CD8-positive, alpha-beta memory T cell (primary cell): ENCODE measurements around the gene GAPT. TPM values are rescaled to one million over a fixed set of nuclear protein-coding genes. Genes with fewer than 3 reads are reported as not detected.

Experiments used
- CTCF ChIA-PET: fragments of 350-600 bp; sonication (Branson Sonifier 250); formaldehyde crosslinking; loops from one replicate; lab custom pipeline; 2021; ENCODE audit warnings: antibody characterized with exemption; lab: Charles Lee
- POLR2A ChIA-PET: fragments of 350-600 bp; sonication (Branson Sonifier 250); formaldehyde crosslinking; loops from one replicate; lab custom pipeline; 2021; ENCODE audit warnings: antibody characterized with exemption; lab: Charles Lee
- DNase-seq, 5 donors: peaks; one replicate each; pipeline versions ENCODE4 v3.0.0 to v3.0.0-alpha.2; 2020 to 2022; ENCODE audit warnings: mixed read lengths in 1 of 5
- H3K27ac ChIP-seq: one replicate; pipeline ENCODE4 v1.7.0; 2013; ENCODE audit warnings: low read depth, mild to moderate bottlenecking, low read length, moderate library complexity
- H3K27me3 ChIP-seq: 2 replicates; pipeline ENCODE4 v1.7.0; 2013; ENCODE audit warnings: low read length, mild to moderate bottlenecking; ENCODE audit not compliant: insufficient read depth, poor library complexity, severe bottlenecking
- H3K36me3 ChIP-seq: 2 replicates; pipeline ENCODE4 v1.7.0; 2013; ENCODE audit warnings: mild to moderate bottlenecking, low read length, moderate library complexity; ENCODE audit not compliant: insufficient read depth
- H3K4me1 ChIP-seq: 2 replicates; pipeline ENCODE4 v1.7.0; 2013; ENCODE audit warnings: mild to moderate bottlenecking, low read length, moderate library complexity; ENCODE audit not compliant: insufficient read depth
- H3K4me3 ChIP-seq: 2 replicates; pipeline ENCODE4 v1.7.0; 2013; ENCODE audit warnings: mild to moderate bottlenecking, low read length
- H3K9me3 ChIP-seq: 2 replicates; pipeline ENCODE4 v1.7.0; 2013; ENCODE audit warnings: mild to moderate bottlenecking, low read length
- H3K27ac Mint-ChIP-seq, 8 donors: one replicate each; pipeline ENCODE4 v1.8.0; 2020 to 2021; ENCODE audit warnings: mixed read lengths in 8 of 8, mild to moderate bottlenecking in 6 of 8, inconsistent platforms in 3 of 8, moderate library complexity in 3 of 8
- H3K27me3 Mint-ChIP-seq, 2 donors: one replicate each; pipeline ENCODE4 v1.8.0; 2020 to 2021; ENCODE audit warnings: mixed read lengths in 2 of 2, mild to moderate bottlenecking in 1 of 2, moderate library complexity in 1 of 2
- H3K36me3 Mint-ChIP-seq, 3 donors: one replicate each; pipeline ENCODE4 v1.8.0; 2020 to 2021; ENCODE audit warnings: mixed read lengths in 3 of 3, inconsistent platforms in 1 of 3, mild to moderate bottlenecking in 1 of 3
- H3K4me1 Mint-ChIP-seq, 3 donors: one replicate each; pipeline ENCODE4 v1.8.0; 2020 to 2021; ENCODE audit warnings: mixed read lengths in 3 of 3, inconsistent platforms in 1 of 3, mild to moderate bottlenecking in 1 of 3
- H3K4me3 Mint-ChIP-seq, 7 donors: one replicate each; pipeline ENCODE4 v1.8.0; 2020 to 2021; ENCODE audit warnings: mixed read lengths in 7 of 7, mild to moderate bottlenecking in 6 of 7, moderate library complexity in 4 of 7, inconsistent platforms in 2 of 7
- H3K9me3 Mint-ChIP-seq, 5 donors: one replicate each; pipeline ENCODE4 v1.8.0; 2020 to 2022; ENCODE audit warnings: mixed read lengths in 5 of 5, mild to moderate bottlenecking in 3 of 5, moderate library complexity in 2 of 5, inconsistent platforms in 1 of 5
- polyA plus RNA-seq: library from polyadenylated mRNA; unstranded; fragments of 300-500 nt; fragmentation: Illumina TruSeq; gene quantifications from one replicate; pipeline ENCODE4 v1.2.3, GENCODE V29; 2021
- total RNA-seq, 2 experiments: library from RNA; stranded (reverse); gene quantifications; one replicate each; pipeline ENCODE4 v1.2.3, GENCODE V29; 2021

Gene GAPT
- total and polyA plus RNA-seq, 3 experiments from 2014 or later, result 0.26 to 1.3 TPM; not detected in 1

- Mint-ChIP-seq H3K27ac (no peak overlapping the region), H3K27me3 (peaks cover 0 to 10% of the 10 kb centered on the region in 2 donors), H3K4me3 (no peak overlapping the region), H3K9me3 (no peaks in the 10 kb centered on the region), H3K36me3 (no peaks in the 10 kb centered on the region), H3K4me1 (no peaks in the 10 kb centered on the region)
- Histone ChIP-seq H3K27ac (no peak overlapping the region), H3K27me3 (no peaks in the 10 kb centered on the region), H3K36me3 (no peaks in the 10 kb centered on the region), H3K4me3 (no peak overlapping the region), H3K9me3 (no peaks in the 10 kb centered on the region), H3K4me1 (no peaks in the 10 kb centered on the region)
- DNase-seq, result no peak
- ChIA-PET POLR2A (no interaction called here), CTCF (interaction anchor here (0.6 kb wide), 1 partner anchor 11 kb away, joined by 3 read pairs; no protein-coding TSS in a partner anchor)
Observed at GRCh38 chr5:58484505-58484904, 6.7 kb upstream of the GAPT start.

DNA sequence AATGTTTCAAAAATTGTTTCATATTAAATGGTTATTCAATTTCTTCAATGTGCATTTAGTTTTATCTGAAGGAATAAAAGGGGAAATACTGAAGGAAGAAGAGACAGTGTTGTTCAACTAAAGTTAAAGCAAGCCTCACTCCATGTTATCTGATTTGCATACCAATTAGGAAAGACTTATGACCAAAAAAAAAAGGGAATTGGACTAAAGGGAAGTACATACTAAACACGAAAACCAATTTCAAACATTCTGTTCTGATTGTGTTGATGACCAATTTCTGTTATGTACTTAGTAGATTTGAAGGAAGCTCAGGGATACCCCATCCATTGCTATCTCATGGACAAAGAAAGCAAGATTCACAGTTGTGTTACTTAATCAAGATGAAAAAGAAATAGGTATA is 4.9 kb upstream of the GAPT start:
- Histone ChIP-seq H3K4me3 (no peak overlapping the region), H3K9me3 (no peaks in the 10 kb centered on the region), H3K27ac (no peak overlapping the region), H3K36me3 (no peaks in the 10 kb centered on the region), H3K27me3 (no peaks in the 10 kb centered on the region), H3K4me1 (no peaks in the 10 kb centered on the region)
- POLR2A ChIA-PET, result no interaction called here
- no peak overlapping the region for H3K27ac Mint-ChIP-seq
- no peaks in the 10 kb centered on the region for H3K36me3 Mint-ChIP-seq
- H3K4me1 Mint-ChIP-seq, result no peaks in the 10 kb centered on the region
- H3K9me3 Mint-ChIP-seq, result no peaks in the 10 kb centered on the region
- DNase-seq, result no peak
- peaks cover 3 to 19% of the 10 kb centered on the region in 2 donors for H3K27me3 Mint-ChIP-seq
- no peak overlapping the region for H3K4me3 Mint-ChIP-seq
- CTCF ChIA-PET, result no interaction called here

GRCh38 chr5:58490402-58491050 is 709 bp upstream of the GAPT start:
- Mint-ChIP-seq H3K9me3 (no peaks in the 10 kb centered on the region), H3K36me3 (no peaks in the 10 kb centered on the region), H3K27me3 (peaks cover 3 to 20% of the 10 kb centered on the region in 2 donors), H3K4me3 (no peak overlapping the region), H3K4me1 (no peaks in the 10 kb centered on the region), H3K27ac (no peak overlapping the region)
- Histone ChIP-seq H3K4me3 (no peak overlapping the region), H3K36me3 (no peaks in the 10 kb centered on the region), H3K4me1 (no peaks in the 10 kb centered on the region), H3K9me3 (no peaks in the 10 kb centered on the region), H3K27me3 (peaks cover 4% of the 10 kb centered on the region), H3K27ac (no peak overlapping the region)
- ChIA-PET CTCF (no interaction called here), POLR2A (no interaction called here)
- DNase-seq, result no peak

DNA sequence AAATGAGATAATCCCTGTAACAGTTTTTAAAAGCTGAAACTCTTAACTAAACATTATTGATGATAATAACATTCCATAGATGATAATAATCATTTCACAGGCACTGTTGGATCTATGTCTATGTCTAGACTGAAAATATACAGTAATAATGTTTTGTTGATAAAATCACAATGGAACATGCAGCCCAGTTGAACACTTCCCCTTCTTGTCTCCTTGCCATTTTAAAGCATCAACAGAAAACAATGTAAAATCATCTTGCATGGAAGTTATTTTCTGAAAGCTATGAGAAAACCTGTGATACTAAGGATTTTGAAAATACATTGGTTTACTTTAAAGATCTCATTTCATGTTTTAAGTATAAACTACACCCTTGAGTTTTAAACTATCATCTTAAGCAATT is 1.9 kb downstream of the GAPT start:
- DNase-seq, result no peak
- ChIA-PET POLR2A (no interaction called here), CTCF (no interaction called here)
- H3K9me3 Mint-ChIP-seq, result peaks cover 0 to 3% (median 0%) of the 10 kb centered on the region in 5 donors
- no peaks in the 10 kb centered on the region for H3K9me3 ChIP-seq
- H3K27ac ChIP-seq, result no peak overlapping the region
- H3K4me1 Mint-ChIP-seq, result no peaks in the 10 kb centered on the region
- H3K27ac Mint-ChIP-seq, result no peak overlapping the region
- H3K27me3 ChIP-seq, result peaks cover 4% of the 10 kb centered on the region
- no peaks in the 10 kb centered on the region for H3K36me3 Mint-ChIP-seq
- H3K27me3 Mint-ChIP-seq, result peaks cover 10 to 20% of the 10 kb centered on the region in 2 donors
- no peak overlapping the region for H3K4me3 Mint-ChIP-seq
- H3K4me3 ChIP-seq, result no peak overlapping the region
- H3K36me3 ChIP-seq, result no peaks in the 10 kb centered on the region
- no peaks in the 10 kb centered on the region for H3K4me1 ChIP-seq

GRCh38 chr5:58496488-58496887 is 5.3 kb downstream of the GAPT start:
- no peaks in the 10 kb centered on the region for H3K4me1 ChIP-seq
- Mint-ChIP-seq H3K27me3 (peaks cover 6 to 9% of the 10 kb centered on the region in 2 donors), H3K27ac (no peak overlapping the region), H3K4me1 (peaks cover 0 to 3% (median 0%) of the 10 kb centered on the region in 3 donors), H3K4me3 (no peak overlapping the region), H3K36me3 (peaks cover 0 to 2% (median 0%) of the 10 kb centered on the region in 3 donors), H3K9me3 (peaks cover 0 to 3% (median 0%) of the 10 kb centered on the region in 5 donors)
- no peak overlapping the region for H3K27ac ChIP-seq
- no peak overlapping the region for H3K4me3 ChIP-seq
- peaks cover 4% of the 10 kb centered on the region for H3K27me3 ChIP-seq
- ChIA-PET POLR2A (no interaction called here), CTCF (interaction anchor here (1.1 kb wide), 1 partner anchor 9 kb away, joined by 3 read pairs; no protein-coding TSS in a partner anchor)
- H3K36me3 ChIP-seq, result no peaks in the 10 kb centered on the region
- DNase-seq, result no peak
- H3K9me3 ChIP-seq, result no peaks in the 10 kb centered on the region

DNA sequence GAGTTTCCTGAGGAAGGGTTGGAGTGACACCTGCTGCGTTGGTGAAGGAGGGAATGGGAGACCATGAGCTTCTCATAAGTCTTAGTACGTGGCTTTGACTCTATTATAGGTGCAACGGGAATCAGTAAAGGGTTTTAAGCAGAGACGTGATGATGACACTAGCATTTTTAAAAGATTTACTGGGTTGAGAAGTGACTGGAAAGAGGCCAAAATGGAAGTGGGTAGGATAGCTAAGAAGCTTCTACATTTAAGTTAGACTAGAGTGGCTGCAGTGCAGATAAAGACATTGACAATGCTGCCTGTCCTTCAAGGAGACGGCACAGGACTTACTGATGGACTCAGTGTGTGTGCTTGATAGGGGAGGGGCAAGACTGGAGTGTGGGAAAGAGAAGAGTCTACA is 6.2 kb downstream of the GAPT start:
- DNase-seq, result no peak
- no peaks in the 10 kb centered on the region for H3K4me1 ChIP-seq
- peaks cover 6 to 9% of the 10 kb centered on the region in 2 donors for H3K27me3 Mint-ChIP-seq
- no peak overlapping the region for H3K4me3 ChIP-seq
- POLR2A ChIA-PET, result no interaction called here
- H3K9me3 Mint-ChIP-seq, result peaks cover 0 to 3% (median 0%) of the 10 kb centered on the region in 5 donors
- no peaks in the 10 kb centered on the region for H3K36me3 ChIP-seq
- no peak overlapping the region for H3K27ac ChIP-seq
- CTCF ChIA-PET, result interaction anchor here (1.1 kb wide), 1 partner anchor 9 kb away, joined by 3 read pairs; no protein-coding TSS in a partner anchor
- no peak overlapping the region for H3K27ac Mint-ChIP-seq
- H3K36me3 Mint-ChIP-seq, result peaks cover 0 to 2% (median 0%) of the 10 kb centered on the region in 3 donors
- H3K4me3 Mint-ChIP-seq, result no peak overlapping the region
- peaks cover 0 to 3% (median 0%) of the 10 kb centered on the region in 3 donors for H3K4me1 Mint-ChIP-seq
- H3K9me3 ChIP-seq, result no peaks in the 10 kb centered on the region
- H3K27me3 ChIP-seq, result no peaks in the 10 kb centered on the region

- Mint-ChIP-seq H3K9me3 (peaks cover 0 to 3% (median 0%) of the 10 kb centered on the region in 5 donors), H3K4me3 (no peak overlapping the region), H3K36me3 (peaks cover 0 to 2% (median 0%) of the 10 kb centered on the region in 3 donors), H3K4me1 (peaks cover 0 to 3% (median 0%) of the 10 kb centered on the region in 3 donors), H3K27me3 (peaks cover 6 to 9% of the 10 kb centered on the region in 2 donors), H3K27ac (no peak overlapping the region)
- ChIA-PET CTCF (no interaction called here), POLR2A (no interaction called here)
- DNase-seq, result no peak
- H3K36me3 ChIP-seq, result no peaks in the 10 kb centered on the region
- H3K27ac ChIP-seq, result no peak overlapping the region
- no peaks in the 10 kb centered on the region for H3K9me3 ChIP-seq
- H3K4me1 ChIP-seq, result no peaks in the 10 kb centered on the region
- no peak overlapping the region for H3K4me3 ChIP-seq
- H3K27me3 ChIP-seq, result no peaks in the 10 kb centered on the region
Observed at GRCh38 chr5:58497921-58498320, 6.7 kb downstream of the GAPT start.

DNA sequence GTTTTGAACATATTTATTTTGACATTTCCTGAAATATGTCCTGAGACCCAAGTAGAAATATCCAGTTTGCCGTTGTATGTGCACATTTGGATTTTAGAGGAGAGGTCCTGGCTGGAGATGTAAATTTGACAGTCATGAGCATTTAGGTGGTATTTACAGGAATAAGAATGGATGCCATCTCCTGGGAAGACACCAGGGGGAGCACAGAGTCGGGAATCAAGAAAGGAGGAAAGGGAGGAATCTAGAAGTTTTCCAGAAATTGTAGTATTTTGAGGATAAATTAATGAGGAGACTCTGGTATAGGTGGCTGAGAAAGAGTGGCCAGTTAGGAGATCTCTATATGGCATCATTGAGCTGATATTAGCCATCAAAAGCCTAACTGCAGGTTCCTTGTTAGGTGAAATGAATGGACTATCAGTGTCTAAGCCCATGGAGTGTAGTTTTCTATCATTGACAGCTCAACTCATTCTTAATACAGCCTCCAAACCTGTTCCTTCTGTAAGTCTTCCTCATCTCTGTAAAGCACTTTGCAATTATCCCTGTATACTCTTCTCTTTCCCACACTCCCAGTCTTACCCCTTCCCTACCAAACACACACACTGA is 7.2 kb downstream of the GAPT start:
- Mint-ChIP-seq H3K36me3 (peaks cover 0 to 2% (median 0%) of the 10 kb centered on the region in 3 donors), H3K4me1 (peaks cover 0 to 3% (median 0%) of the 10 kb centered on the region in 3 donors), H3K4me3 (no peak overlapping the region), H3K9me3 (peaks cover 0 to 3% (median 0%) of the 10 kb centered on the region in 5 donors), H3K27ac (no peak overlapping the region), H3K27me3 (peaks cover 6 to 9% of the 10 kb centered on the region in 2 donors)
- H3K4me3 ChIP-seq, result no peak overlapping the region
- no peaks in the 10 kb centered on the region for H3K27me3 ChIP-seq
- no peak for DNase-seq
- no peaks in the 10 kb centered on the region for H3K4me1 ChIP-seq
- no peaks in the 10 kb centered on the region for H3K36me3 ChIP-seq
- H3K9me3 ChIP-seq, result no peaks in the 10 kb centered on the region
- ChIA-PET POLR2A (no interaction called here), CTCF (no interaction called here)
- H3K27ac ChIP-seq, result no peak overlapping the region
